Upper lobe of left lung (tissue), 4 donors: ENCODE measurements around the gene BAG5.

Experiments used
- CTCF ChIP-seq, 6 experiments: fragments of 450-650 bp in 4 of 6; fragments of 200-600 bp in 2 of 6; sonication (generic) in 2 of 6; IDR thresholded peaks; one replicate each; pipeline ENCODE4 v1.5.1; 2016 to 2019; ENCODE audit warnings: antibody characterized with exemption in 6 of 6
- POLR2A ChIP-seq, 4 donors: fragments of 450-650 bp; IDR thresholded peaks; one replicate each; pipeline ENCODE4 v1.5.1; 2016 to 2017; ENCODE audit warnings: antibody characterized with exemption in 4 of 4, mild to moderate bottlenecking in 2 of 4
- POLR2AphosphoS5 ChIP-seq, 2 donors: sonication (generic); formaldehyde crosslinking; IDR thresholded peaks; one replicate each; pipeline ENCODE4 v1.5.1; 2017; ENCODE audit warnings: antibody characterized with exemption in 2 of 2

DNA sequence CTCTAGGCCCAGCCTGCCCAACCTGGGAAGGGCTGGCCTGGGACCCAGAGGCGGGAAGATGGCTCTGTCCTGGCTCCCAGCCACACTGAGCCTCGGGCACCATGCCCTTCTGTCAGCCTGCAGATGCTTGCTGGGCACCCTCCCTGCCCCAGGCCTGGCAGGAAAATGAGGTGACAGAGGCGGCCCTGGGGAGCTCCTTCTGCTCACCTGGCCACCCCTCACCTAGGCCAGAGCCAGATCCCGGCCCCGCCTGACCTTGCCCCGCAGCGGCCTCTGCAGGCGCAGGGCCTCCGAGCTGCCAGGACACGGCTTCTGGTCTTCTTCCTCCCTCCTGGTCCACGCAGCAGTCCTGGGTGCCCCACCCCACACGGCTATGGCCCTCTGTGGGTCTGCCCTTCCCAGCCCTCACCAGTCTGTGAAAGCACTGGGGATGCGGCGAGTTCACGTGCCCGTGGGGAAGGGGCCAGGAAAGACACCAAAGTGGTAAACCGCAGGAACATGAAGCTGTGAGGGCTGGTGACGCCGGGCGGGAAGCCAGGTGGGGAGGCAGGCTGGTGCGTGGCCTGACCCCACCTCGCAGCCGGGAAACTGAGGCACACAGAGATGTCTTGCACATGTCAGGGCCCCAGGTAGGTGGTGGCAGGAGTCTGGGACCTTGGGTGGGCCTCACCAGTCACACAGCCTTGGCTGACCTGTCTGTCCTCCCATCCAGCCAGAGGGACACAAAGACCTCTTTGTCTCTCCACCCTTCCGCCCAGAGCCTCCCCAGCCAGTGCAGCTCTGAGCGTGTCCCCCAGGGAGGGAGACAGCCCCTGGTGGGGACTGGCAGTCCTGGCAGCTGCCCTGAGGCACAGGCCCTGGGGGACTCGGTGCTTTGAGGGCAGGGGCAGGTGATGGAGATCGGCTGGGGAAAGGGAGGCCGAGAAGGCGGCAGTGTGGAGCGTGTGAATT lies 12.8 kb downstream of the BAG5 start:
- TF ChIP-seq CTCF (IDR thresholded peaks at IDR 0.05) = no peak
- TF ChIP-seq POLR2A (IDR thresholded peaks at IDR 0.05) = no peak
- TF ChIP-seq POLR2AphosphoS5 (IDR thresholded peaks at IDR 0.05) = no peak
